ENCODE data around the gene CCSER2.

Gene CCSER2

DNA sequence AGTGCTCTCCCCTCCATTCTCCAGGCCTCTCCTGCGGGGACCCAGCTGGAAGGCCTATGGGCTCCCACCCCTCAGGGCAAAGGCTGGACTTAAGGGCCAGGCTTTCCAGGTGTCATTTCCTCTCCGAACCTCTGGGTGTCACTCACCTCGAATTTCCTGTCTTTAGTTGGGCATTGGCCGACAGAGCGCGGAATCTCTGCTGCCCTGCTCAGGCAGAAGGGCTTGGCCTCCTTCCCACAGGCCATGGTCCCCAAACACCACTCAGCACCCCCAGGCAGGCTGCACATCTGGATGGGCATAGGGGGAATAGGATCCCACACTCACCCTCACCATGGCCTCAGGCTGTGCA, 212.9 kb downstream of the CCSER2 start:
- DNase-seq (ENCODE audit: low read depth), result no peak
- no peak for TF ChIP-seq CTCF (conservative IDR thresholded peaks at IDR 0.05; ENCODE audit: control insufficient read depth, insufficient read depth, low read depth, low read length)
- no peak overlapping the region for H3K4me3 ChIP-seq (ENCODE audit: control insufficient read depth, low read depth, low read length)

DNA sequence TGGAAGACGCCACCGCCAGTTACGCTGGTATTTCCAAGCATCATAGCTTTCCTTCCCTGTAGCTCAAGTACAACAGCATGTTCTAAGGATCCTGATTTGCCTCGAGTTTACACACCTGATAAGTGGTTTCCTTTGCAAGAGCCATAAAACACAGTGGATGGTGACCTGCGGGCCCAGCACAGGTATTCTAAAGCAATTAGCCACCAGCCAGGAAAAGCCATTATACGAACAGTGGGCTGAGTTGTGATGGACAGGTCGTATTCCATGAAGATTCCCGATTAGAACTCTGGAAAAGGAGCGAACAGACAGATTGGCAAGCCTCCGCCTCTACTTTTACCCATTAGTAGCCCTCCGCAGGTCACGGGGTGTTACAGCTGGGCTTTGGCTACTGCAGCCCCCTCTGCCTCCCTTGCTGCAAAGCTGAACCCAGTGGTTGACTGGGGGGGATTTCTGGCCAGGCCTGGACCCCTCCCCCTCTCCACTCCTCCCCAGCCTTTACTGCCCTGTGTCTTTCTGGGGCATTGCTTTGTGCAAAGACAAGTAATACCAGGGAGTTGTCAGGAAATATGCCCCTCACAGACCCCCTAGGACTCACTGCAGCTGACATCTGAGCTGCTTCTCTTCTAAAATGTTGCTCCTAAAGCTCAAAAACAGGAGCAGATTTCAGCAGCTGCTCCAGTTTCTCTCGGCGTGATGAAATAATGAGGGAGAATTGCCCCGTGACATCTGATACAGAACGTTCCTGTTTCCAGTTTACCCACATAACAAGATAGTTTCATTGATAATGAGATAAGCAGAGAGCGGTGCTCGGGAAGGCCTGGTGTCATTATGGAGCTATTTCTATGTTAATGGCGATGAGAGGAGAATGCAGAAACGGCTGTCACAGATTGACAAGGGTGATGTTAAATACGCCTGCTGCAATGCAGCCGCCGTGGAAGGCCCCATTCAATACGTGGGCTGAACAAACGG, 214.4 kb downstream of the CCSER2 start:
- no peak for TF ChIP-seq CTCF (conservative IDR thresholded peaks at IDR 0.05; ENCODE audit: control insufficient read depth, insufficient read depth, low read depth, low read length)
- no peak for DNase-seq (ENCODE audit: low read depth)
- no peak overlapping the region for H3K4me3 ChIP-seq (ENCODE audit: control insufficient read depth, low read depth, low read length)

- no peak for TF ChIP-seq CTCF (conservative IDR thresholded peaks at IDR 0.05; ENCODE audit: control insufficient read depth, insufficient read depth, low read depth, low read length)
- peak; percentile 55 for DNase-seq (ENCODE audit: low read depth)
- no peak overlapping the region for H3K4me3 ChIP-seq (ENCODE audit: control insufficient read depth, low read depth, low read length)
These were observed 215.6 kb downstream of the CCSER2 start for GRCh38 chr10:84543948-84544347.

DNA sequence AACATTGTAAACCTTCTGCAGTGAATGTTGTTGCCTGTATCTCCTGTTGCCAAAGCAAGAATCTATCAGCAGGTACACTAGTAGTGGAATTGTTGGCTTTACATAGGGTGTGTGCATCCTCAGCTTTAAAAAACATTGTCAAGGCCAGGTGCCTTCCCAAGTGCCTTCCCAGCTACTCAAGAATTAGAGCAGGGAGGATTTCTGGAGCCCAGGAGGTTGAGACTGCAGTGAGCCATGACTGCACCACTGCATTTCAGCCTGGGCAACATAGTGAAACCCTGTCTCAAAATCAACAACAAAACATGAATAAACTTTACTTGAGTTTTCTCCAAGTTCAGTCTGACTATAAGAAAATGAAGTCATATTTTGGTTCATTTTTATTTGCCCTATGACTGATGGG, 217.3 kb downstream of the CCSER2 start:
- no peak for DNase-seq (ENCODE audit: low read depth)
- no peak for TF ChIP-seq CTCF (conservative IDR thresholded peaks at IDR 0.05; ENCODE audit: control insufficient read depth, insufficient read depth, low read depth, low read length)
- no peak overlapping the region for H3K4me3 ChIP-seq (ENCODE audit: control insufficient read depth, low read depth, low read length)

DNA sequence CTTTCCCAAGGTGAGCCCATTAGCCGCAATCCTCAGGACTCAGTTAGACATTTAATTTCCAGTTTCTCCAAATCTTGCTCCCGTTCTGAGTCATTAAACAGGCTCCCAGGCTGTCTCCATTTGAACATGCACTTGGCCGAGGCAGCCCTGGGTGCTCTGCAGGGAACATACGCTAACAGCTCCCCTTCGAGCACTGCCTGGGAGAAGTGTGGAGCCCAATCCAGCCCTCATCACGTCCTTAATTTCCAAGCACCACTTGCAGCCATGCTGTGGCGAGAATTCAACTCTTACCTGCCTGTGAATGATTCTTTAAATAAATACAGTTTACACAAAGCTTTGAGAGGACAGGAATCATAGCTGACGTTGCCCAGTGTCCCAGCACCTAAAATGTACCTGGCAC, 218.2 kb downstream of the CCSER2 start:
- no peak for TF ChIP-seq CTCF (conservative IDR thresholded peaks at IDR 0.05; ENCODE audit: control insufficient read depth, insufficient read depth, low read depth, low read length)
- no peak for DNase-seq (ENCODE audit: low read depth)
- H3K4me3 ChIP-seq (ENCODE audit: control insufficient read depth, low read depth, low read length), result no peak overlapping the region

GRCh38 chr10:84547616-84548015, 219.2 kb downstream of the CCSER2 start:
- no peak for TF ChIP-seq CTCF (conservative IDR thresholded peaks at IDR 0.05; ENCODE audit: control insufficient read depth, insufficient read depth, low read depth, low read length)
- H3K4me3 ChIP-seq (ENCODE audit: control insufficient read depth, low read depth, low read length), result no peak overlapping the region
- DNase-seq (ENCODE audit: low read depth), result no peak
